CD4-positive, alpha-beta T cell (primary cell): ENCODE results near the gene DENND1A. TPM values are rescaled to one million over a fixed set of nuclear protein-coding genes. Genes with fewer than 3 reads are reported as not detected.

Experiments
- ATAC-seq: fragments of 200-7000 bp; cut with Tn5 transposase; one replicate; pipeline ENCODE4 v1.10.0; 2022; ENCODE audit warnings: mild to moderate bottlenecking; ENCODE audit not compliant: poor library complexity
- CTCF ChIA-PET: fragments of 350-600 bp; sonication (Branson Sonifier 250); formaldehyde crosslinking; loops from one replicate; lab custom pipeline; 2021; ENCODE audit warnings: antibody characterized with exemption, inconsistent platforms; lab: Charles Lee
- POLR2A ChIA-PET: fragments of 350-600 bp; sonication (Branson Sonifier 250); formaldehyde crosslinking; loops from one replicate; lab custom pipeline; 2021; ENCODE audit warnings: antibody characterized with exemption, inconsistent platforms; lab: Charles Lee
- DNase-seq, 14 experiments: peaks; one replicate each; pipeline ENCODE4 v3.0.0-alpha.2; 2013 to 2020; ENCODE audit warnings: mixed read lengths in 2 of 14
- H3K27ac ChIP-seq, 2 donors: one replicate each; pipeline versions ENCODE4 v1.5.1 to v1.7.0; 2013; ENCODE audit warnings: low read length in 2 of 2, low read depth in 1 of 2, mild to moderate bottlenecking in 1 of 2
- H3K27me3 ChIP-seq, 2 experiments: 1 replicate in 1 of 2; 2 replicates in 1 of 2; pipeline versions ENCODE4 v1.6.1 to v1.7.0; 2013; ENCODE audit warnings: low read length in 2 of 2, control low read depth in 1 of 2, mild to moderate bottlenecking in 1 of 2, moderate library complexity in 1 of 2; ENCODE audit not compliant: insufficient read depth in 2 of 2, control insufficient read depth in 1 of 2
- H3K36me3 ChIP-seq: one replicate; pipeline ENCODE4 v1.6.1; 2013; ENCODE audit warnings: low read length, control low read depth; ENCODE audit not compliant: insufficient read depth
- H3K4me1 ChIP-seq: one replicate; pipeline ENCODE4 v1.6.1; 2013; ENCODE audit warnings: low read length, control low read depth; ENCODE audit not compliant: insufficient read depth
- H3K4me3 ChIP-seq: one replicate; pipeline ENCODE4 v1.5.1; 2013; ENCODE audit warnings: mild to moderate bottlenecking, low read length, moderate library complexity
- H3K9me3 ChIP-seq, 2 experiments: 1 replicate in 1 of 2; 2 replicates in 1 of 2; pipeline versions ENCODE4 v1.6.1 to v1.7.0; 2013; ENCODE audit warnings: low read length in 2 of 2, mild to moderate bottlenecking in 2 of 2, control low read depth in 1 of 2, moderate library complexity in 1 of 2; ENCODE audit not compliant: control insufficient read depth in 1 of 2, insufficient read depth in 1 of 2
- H3K27ac Mint-ChIP-seq: one replicate; pipeline ENCODE4 v1.8.0; 2020; ENCODE audit warnings: mixed read lengths
- H3K27me3 Mint-ChIP-seq: one replicate; pipeline ENCODE4 v1.8.0; 2021; ENCODE audit warnings: mixed read lengths
- H3K36me3 Mint-ChIP-seq: one replicate; pipeline ENCODE4 v1.8.0; 2021; ENCODE audit warnings: low read depth, mixed read lengths
- H3K4me1 Mint-ChIP-seq: one replicate; pipeline ENCODE4 v1.8.0; 2021; ENCODE audit warnings: low read depth, mixed read lengths
- H3K4me3 Mint-ChIP-seq: one replicate; pipeline ENCODE4 v1.8.0; 2020; ENCODE audit warnings: mild to moderate bottlenecking, mixed read lengths
- H3K9me3 Mint-ChIP-seq: one replicate; pipeline ENCODE4 v1.8.0; 2020; ENCODE audit warnings: mixed read lengths
- CTCF ChIP-seq: fragments of 200-600 bp; IDR thresholded peaks from one replicate; pipeline ENCODE4 v1.8.0; 2022; ENCODE audit warnings: antibody characterized with exemption, mild to moderate bottlenecking
- intact Hi-C, 2 experiments: fragments of 100-400 bp; cut with DNase I in 1 of 2; cut with micrococcal nuclease in 1 of 2; formaldehyde crosslinking; loops; one replicate each; pipeline versions ENCODE4 v1.15.1 to v1.9.0; 2023 to 2025; cut with DNase I, micrococcal nuclease
- total RNA-seq, 174 experiments: library from RNA in 2 of 174; stranded (reverse) in 2 of 174; gene quantifications; one replicate each; pipeline ENCODE4 v1.2.3 and lab custom pipeline; 2021 to 2026

DENND1A gene
- total RNA-seq, 2 experiments from 2014 or later, result 20.0 to 20.6 TPM

DNA sequence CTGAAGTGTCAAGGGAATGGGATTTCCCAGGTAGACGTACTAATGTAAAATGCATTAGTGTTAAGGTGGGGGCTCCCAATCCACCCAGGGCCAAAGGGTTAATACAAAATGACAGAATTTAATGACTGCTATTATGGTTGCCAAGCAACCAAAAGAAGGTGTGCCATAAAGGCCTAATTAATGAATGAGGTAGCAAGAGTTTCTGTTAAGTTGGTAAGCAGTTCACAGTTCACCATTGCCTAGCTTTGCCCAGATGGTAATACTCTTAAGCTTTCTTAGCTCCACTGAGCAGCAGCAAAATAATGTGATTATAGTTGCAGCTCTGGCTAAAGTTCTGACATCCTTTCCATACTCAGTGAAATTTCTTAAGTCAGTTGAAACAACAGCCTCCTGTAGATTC, 211.7 kb downstream of the DENND1A start:
- Histone ChIP-seq H3K9me3 (peaks cover 6 to 10% of the 10 kb centered on the region in 2 experiments), H3K27me3 (no peaks in the 10 kb centered on the region), H3K4me1 (no peaks in the 10 kb centered on the region), H3K4me3 (no peak overlapping the region), H3K36me3 (no peaks in the 10 kb centered on the region), H3K27ac (no peak overlapping the region)
- Mint-ChIP-seq H3K4me3 (no peak overlapping the region), H3K27me3 (no peaks in the 10 kb centered on the region), H3K4me1 (no peaks in the 10 kb centered on the region), H3K9me3 (peaks cover 7% of the 10 kb centered on the region), H3K27ac (no peak overlapping the region), H3K36me3 (peaks cover 33% of the 10 kb centered on the region)
- TF ChIP-seq CTCF, result no peak
- ChIA-PET CTCF (no interaction called here), POLR2A (no interaction called here)
- ATAC-seq, result no peak
- intact Hi-C loops, result no loop called here
- no peak for DNase-seq

GRCh38 chr9:123717581-123718175, 212.2 kb downstream of the DENND1A start:
- POLR2A ChIA-PET, result no interaction called here
- no peak overlapping the region for H3K27ac ChIP-seq
- no peak for TF ChIP-seq CTCF
- no peak for DNase-seq
- H3K9me3 ChIP-seq, result peaks cover 6 to 7% of the 10 kb centered on the region in 2 experiments
- intact Hi-C loops, result no loop called here
- no peak for ATAC-seq
- no peaks in the 10 kb centered on the region for H3K27me3 ChIP-seq
- H3K4me1 Mint-ChIP-seq, result no peaks in the 10 kb centered on the region
- no peaks in the 10 kb centered on the region for H3K27me3 Mint-ChIP-seq
- no peaks in the 10 kb centered on the region for H3K36me3 ChIP-seq
- CTCF ChIA-PET, result no interaction called here
- H3K4me3 ChIP-seq, result no peak overlapping the region
- no peak overlapping the region for H3K4me3 Mint-ChIP-seq
- H3K27ac Mint-ChIP-seq, result no peak overlapping the region
- H3K36me3 Mint-ChIP-seq, result peaks cover 32% of the 10 kb centered on the region
- peaks cover 7% of the 10 kb centered on the region for H3K9me3 Mint-ChIP-seq
- H3K4me1 ChIP-seq, result no peaks in the 10 kb centered on the region

GRCh38 chr9:123716339-123716945, 213.5 kb downstream of the DENND1A start:
- intact Hi-C loops, result no loop called here
- Histone ChIP-seq H3K4me3 (no peak overlapping the region), H3K27ac (no peak overlapping the region), H3K27me3 (no peaks in the 10 kb centered on the region), H3K36me3 (no peaks in the 10 kb centered on the region), H3K4me1 (no peaks in the 10 kb centered on the region), H3K9me3 (peaks cover 0 to 3% of the 10 kb centered on the region in 2 experiments)
- Mint-ChIP-seq H3K4me3 (no peak overlapping the region), H3K27ac (no peak overlapping the region), H3K9me3 (peaks cover 3% of the 10 kb centered on the region), H3K36me3 (peaks cover 20% of the 10 kb centered on the region), H3K4me1 (no peaks in the 10 kb centered on the region), H3K27me3 (no peaks in the 10 kb centered on the region)
- DNase-seq (no peak), ATAC-seq (no peak)
- ChIA-PET POLR2A (no interaction called here), CTCF (no interaction called here)
- no peak for TF ChIP-seq CTCF
